Neuronal stem cell (in vitro differentiated cells): ENCODE measurements around the gene NOC2L.
A peak's percentile ranks its signal among the peaks of the same experiment; 100 is the strongest.

Experiments
- DNase-seq: peaks from one replicate; pipeline ENCODE4 v3.0.0-alpha.2; 2013; ENCODE audit warnings: low spot score
- H2AFZ ChIP-seq: one replicate; pipeline ENCODE4 v1.6.1; 2013; ENCODE audit warnings: mild to moderate bottlenecking, low read length, inconsistent platforms
- H2AK5ac ChIP-seq: 2 replicates; pipeline ENCODE4 v1.6.1; 2013; ENCODE audit warnings: low read depth, mild to moderate bottlenecking, inconsistent platforms, low read length, moderate library complexity, mixed read lengths
- H2BK120ac ChIP-seq: 2 replicates; pipeline ENCODE4 v1.6.1; 2013; ENCODE audit warnings: low read depth, mild to moderate bottlenecking, inconsistent platforms, low read length, moderate library complexity, mixed read lengths
- H2BK12ac ChIP-seq: one replicate; pipeline ENCODE4 v1.6.1; 2013; ENCODE audit warnings: low read length, inconsistent platforms
- H2BK15ac ChIP-seq: 2 replicates; pipeline ENCODE4 v1.6.1; 2013; ENCODE audit warnings: mild to moderate bottlenecking, low read length, inconsistent platforms, mixed read lengths
- H2BK5ac ChIP-seq: one replicate; pipeline ENCODE4 v1.6.1; 2013; ENCODE audit warnings: inconsistent platforms, mild to moderate bottlenecking, low read length, moderate library complexity
- H3K14ac ChIP-seq: one replicate; pipeline ENCODE4 v1.6.1; 2013; ENCODE audit warnings: low read length, inconsistent platforms
- H3K18ac ChIP-seq: 2 replicates; pipeline ENCODE4 v1.6.1; 2013; ENCODE audit warnings: low read length, inconsistent platforms
- H3K23ac ChIP-seq: 2 replicates; pipeline ENCODE4 v1.6.1; 2013; ENCODE audit warnings: low read depth, mild to moderate bottlenecking, mixed read lengths, low read length, inconsistent platforms; ENCODE audit not compliant: poor library complexity
- H3K27ac ChIP-seq: replicated peaks from 3 replicates; pipeline ENCODE4 v1.5.1; 2013; ENCODE audit warnings: low read length, inconsistent platforms
- H3K27me3 ChIP-seq, 3 experiments: 2 replicates each; pipeline ENCODE4 v1.6.1; 2013; ENCODE audit warnings: low read length in 3 of 3, mild to moderate bottlenecking in 2 of 3, inconsistent platforms in 1 of 3, low read depth in 1 of 3, mixed read lengths in 1 of 3, moderate library complexity in 1 of 3; ENCODE audit not compliant: control insufficient read depth in 3 of 3, insufficient read depth in 3 of 3
- H3K36me3 ChIP-seq, 2 donors: replicated peaks in 1 of 2; 2 replicates each; pipeline ENCODE4 v1.6.1; 2013; ENCODE audit warnings: low read length in 2 of 2; ENCODE audit not compliant: control insufficient read depth in 2 of 2, insufficient read depth in 2 of 2
- H3K4ac ChIP-seq: 2 replicates; pipeline ENCODE4 v1.6.1; 2013; ENCODE audit warnings: inconsistent platforms, mild to moderate bottlenecking, low read length, moderate library complexity
- H3K4me1 ChIP-seq, 2 donors: 1 replicate in 1 of 2; 2 replicates in 1 of 2; pipeline ENCODE4 v1.6.1; 2013; ENCODE audit warnings: low read length in 2 of 2, low read depth in 1 of 2; ENCODE audit not compliant: control insufficient read depth in 2 of 2, insufficient read depth in 1 of 2
- H3K4me2 ChIP-seq: one replicate; pipeline ENCODE4 v1.6.1; 2013; ENCODE audit warnings: mild to moderate bottlenecking, low read length, inconsistent platforms; ENCODE audit not compliant: insufficient read depth, poor library complexity, severe bottlenecking
- H3K4me3 ChIP-seq, 2 donors: 2 replicates each; pipeline ENCODE4 v1.5.1; 2013; ENCODE audit warnings: low read length in 2 of 2, mild to moderate bottlenecking in 2 of 2, inconsistent platforms in 1 of 2, moderate library complexity in 1 of 2
- H3K79me1 ChIP-seq: one replicate; pipeline ENCODE4 v1.6.1; 2013; ENCODE audit warnings: low read depth, mild to moderate bottlenecking, inconsistent platforms, low read length, moderate library complexity
- H3K9ac ChIP-seq: one replicate; pipeline ENCODE4 v1.6.1; 2013; ENCODE audit warnings: mild to moderate bottlenecking, low read depth, low read length, inconsistent platforms; ENCODE audit not compliant: poor library complexity
- H3K9me3 ChIP-seq, 2 donors: replicated peaks in 1 of 2; 2 replicates each; pipeline versions ENCODE3 to v1.6.1; 2013; ENCODE audit warnings: low read length in 2 of 2, mild to moderate bottlenecking in 2 of 2, inconsistent platforms in 1 of 2, low read depth in 1 of 2, mixed read lengths in 1 of 2, moderate library complexity in 1 of 2; ENCODE audit not compliant: control insufficient read depth in 2 of 2, insufficient read depth in 1 of 2
- H4K8ac ChIP-seq: one replicate; pipeline ENCODE4 v1.6.1; 2013; ENCODE audit warnings: low read depth, mild to moderate bottlenecking, inconsistent platforms, low read length, moderate library complexity
- H4K91ac ChIP-seq: one replicate; pipeline ENCODE4 v1.6.1; 2013; ENCODE audit warnings: low read length, low read depth, mild to moderate bottlenecking, inconsistent platforms; ENCODE audit not compliant: poor library complexity
- WGBS, 2 donors: extraction: QIAGEN DNeasy Blood & Tissue Kit; methylation state at CpG; one replicate each; pipeline ENCODE4 v1.1.7; 2013; ENCODE audit warnings: missing lambda C conversion rate in 2 of 2, mixed read lengths in 1 of 2; ENCODE audit not compliant: insufficient read length in 2 of 2, insufficient replicate concordance in 1 of 2; ENCODE audit errors: extremely low coverage in 2 of 2; 5-methylcytosine and 5-hydroxymethylcytosine counted together

The NOC2L gene

GRCh38 chr1:1001057-1001783, 42.2 kb upstream of the NOC2L start:
- peak overlapping the region; percentile 75 for H3K4me2 ChIP-seq
- H2AK5ac ChIP-seq: peak overlapping the region; percentile 100
- H3K4me1 ChIP-seq: peaks cover 42 to 46% of the 10 kb centered on the region in 2 donors
- peak overlapping the region; percentile 96 for H2AFZ ChIP-seq
- H3K4me3 ChIP-seq: peak overlapping the region; percentile 88
- H3K18ac ChIP-seq: peak overlapping the region; percentile 100
- H3K14ac ChIP-seq: peak overlapping the region; percentile 97
- peak overlapping the region; percentile 98 for H2BK120ac ChIP-seq
- peak overlapping the region; percentile 99 for H3K23ac ChIP-seq
- peak overlapping the region; percentile 99 for H2BK15ac ChIP-seq
- H2BK12ac ChIP-seq: peak overlapping the region; percentile 97
- no CpG with 5 or more reads among the region's 58 CpGs for WGBS, 2 donors
- DNase-seq: no peak
- peak overlapping the region; percentile 99 for H2BK5ac ChIP-seq
- peak overlapping the region; percentile 66 for H3K4ac ChIP-seq
- H4K8ac ChIP-seq: peak overlapping the region; percentile 65
- H3K79me1 ChIP-seq: peaks cover 30% of the 10 kb centered on the region
- H3K9me3 ChIP-seq: peaks cover 0 to 1% of the 10 kb centered on the region in 2 donors
- H3K27ac ChIP-seq: peak overlapping the region; percentile 99
- H3K9ac ChIP-seq: peak overlapping the region; percentile 81
- H4K91ac ChIP-seq: peak overlapping the region; percentile 100
- peaks cover 0 to 12% (median 0%) of the 10 kb centered on the region in 3 experiments for H3K27me3 ChIP-seq
- H3K36me3 ChIP-seq: peaks cover 0 to 8% of the 10 kb centered on the region in 2 donors

DNA sequence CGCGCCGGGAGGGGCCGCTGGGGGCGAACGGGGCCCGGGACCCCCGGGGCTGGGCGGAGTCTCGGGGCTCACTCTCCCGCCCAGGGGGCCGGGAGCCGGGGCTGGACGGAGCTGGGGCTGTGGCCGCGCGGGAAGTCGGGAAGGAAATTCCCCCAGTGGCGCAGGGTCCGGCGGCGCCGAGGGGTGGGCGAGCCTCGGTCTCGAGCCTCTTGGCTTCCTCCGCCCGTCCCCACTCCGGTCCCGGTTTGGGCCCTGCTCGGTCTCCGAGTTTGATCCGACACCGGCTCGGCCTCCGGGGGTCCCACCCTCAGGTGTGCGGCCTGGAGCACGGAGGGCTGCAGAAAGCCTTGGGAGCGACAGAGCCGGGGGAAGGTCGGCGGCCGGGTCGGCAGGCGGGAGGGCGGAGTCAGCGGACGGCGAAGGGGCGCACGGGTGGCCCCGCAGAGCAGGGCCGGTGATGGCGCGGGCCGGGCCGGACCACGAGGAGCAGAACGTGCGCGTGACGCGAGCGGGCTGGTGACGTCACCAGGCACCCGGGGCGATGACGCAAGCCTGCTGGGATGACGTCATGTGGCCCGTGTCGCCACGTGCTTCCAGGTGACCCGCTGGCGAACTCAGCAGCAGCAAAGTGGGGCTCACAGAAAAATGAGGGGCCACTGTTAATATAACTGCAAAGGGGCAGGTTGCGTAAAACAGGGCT, 41.5 kb upstream of the NOC2L start:
- Histone ChIP-seq H2BK12ac (peak overlapping the region; percentile 100), H3K27me3 (peaks cover 0 to 12% (median 0%) of the 10 kb centered on the region in 3 experiments), H3K14ac (peak overlapping the region; percentile 97), H3K4ac (peak overlapping the region; percentile 99), H3K79me1 (peaks cover 27% of the 10 kb centered on the region), H3K4me1 (peaks cover 40 to 42% of the 10 kb centered on the region in 2 donors), H2AK5ac (peak overlapping the region; percentile 100), H3K27ac (peak overlapping the region; percentile 99), H3K18ac (peak overlapping the region; percentile 100), H3K9ac (peak overlapping the region; percentile 97), H3K4me3 (peak overlapping the region; percentile 88), H4K91ac (peak overlapping the region; percentile 100), H3K23ac (peak overlapping the region; percentile 99), H3K4me2 (peak overlapping the region; percentile 75), H4K8ac (no peak overlapping the region), H2BK15ac (peak overlapping the region; percentile 99), H2BK120ac (peak overlapping the region; percentile 98), H3K9me3 (peaks cover 0 to 1% of the 10 kb centered on the region in 2 donors), H3K36me3 (peaks cover 0 to 8% of the 10 kb centered on the region in 2 donors), H2AFZ (peak overlapping the region; percentile 96), H2BK5ac (peak overlapping the region; percentile 99)
- DNase-seq: peak; percentile 85
- WGBS, 2 donors: no CpG with 5 or more reads among the region's 75 CpGs

DNA sequence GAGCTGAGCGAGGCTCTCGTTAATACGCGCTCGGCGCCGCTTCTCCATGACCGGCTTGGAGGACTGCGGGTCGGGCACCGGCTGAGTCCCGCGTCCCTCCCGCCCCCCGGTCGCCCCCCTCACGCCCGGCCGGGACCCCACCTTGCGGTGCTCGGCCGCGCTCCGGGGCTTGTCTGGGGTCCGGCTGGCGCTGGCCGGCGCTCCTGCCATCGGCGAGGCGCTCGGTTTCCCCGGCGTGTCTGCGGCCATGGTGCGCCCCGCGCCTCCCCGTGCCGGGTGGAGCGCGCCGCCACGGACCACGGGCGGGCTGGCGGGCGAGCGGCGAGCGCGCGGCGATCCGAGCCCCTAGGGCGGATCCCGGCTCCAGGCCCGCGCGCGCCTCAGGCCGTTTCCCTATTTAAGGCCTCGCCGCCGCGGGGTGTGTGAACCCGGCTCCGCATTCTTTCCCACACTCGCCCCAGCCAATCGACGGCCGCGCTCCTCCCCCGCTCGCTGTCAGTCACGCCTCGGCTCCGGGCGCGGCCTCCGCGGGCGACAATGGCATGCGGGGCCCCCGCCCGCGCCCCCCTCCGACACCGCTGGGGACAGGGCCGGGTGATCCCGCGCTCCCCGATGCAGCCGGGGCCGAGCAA, 40.8 kb upstream of the NOC2L start, which contains the start of gene HES4:
TSS of gene HES4 (minus strand) at position 373 of the 632 bp plus-strand sequence. CDS start at position 249, 124 bp downstream.
- Histone ChIP-seq H3K4me2 (peak within 1 kb of the TSS; percentile 77), H3K14ac (peak within 1 kb of the TSS; percentile 97), H3K18ac (peak within 1 kb of the TSS; percentile 100), H3K4me1 (peaks cover 34 to 35% of the 10 kb centered on the region in 2 donors), H3K4me3 (peak within 1 kb of the TSS; percentile 88 to 99), H3K27ac (peak within 1 kb of the TSS; percentile 99), H3K4ac (peak within 1 kb of the TSS; percentile 99), H3K23ac (peak within 1 kb of the TSS; percentile 99), H3K36me3 (peaks cover 0 to 8% of the 10 kb centered on the region in 2 donors), H2BK15ac (peak within 1 kb of the TSS; percentile 99), H3K9ac (peak within 1 kb of the TSS; percentile 99), H2AFZ (peak within 1 kb of the TSS; percentile 96), H4K8ac (peak within 1 kb of the TSS; percentile 43), H3K9me3 (peaks cover 0 to 1% of the 10 kb centered on the region in 2 donors), H3K27me3 (peaks cover 0 to 12% (median 0%) of the 10 kb centered on the region in 3 experiments), H2AK5ac (peak within 1 kb of the TSS; percentile 100), H4K91ac (peak within 1 kb of the TSS; percentile 100), H3K79me1 (peaks cover 27% of the 10 kb centered on the region), H2BK12ac (peak within 1 kb of the TSS; percentile 100), H2BK120ac (peak within 1 kb of the TSS; percentile 98), H2BK5ac (peak within 1 kb of the TSS; percentile 99)
- DNase-seq: peak; percentile 91
- WGBS, 2 donors: no CpG with 5 or more reads among the region's 95 CpGs
